Naive thymus-derived CD4-positive, alpha-beta T cell (primary cell): ENCODE data around the gene SMU1. TPM values are rescaled to one million over a fixed set of nuclear protein-coding genes. Genes with fewer than 3 reads are reported as not detected.
"Not testable (repeated sequence)": the region's sequence is repeated elsewhere in the genome, so short reads cannot be mapped to it uniquely, and the experiment has no call there.

ENCODE experiments used
- ATAC-seq: fragments of 150-1000 bp; cut with Tn5 transposase; 2 replicates; pipeline ENCODE4 v1.10.0; 2021; ENCODE audit warnings: mild to moderate bottlenecking, moderate library complexity
- CTCF ChIA-PET: fragments of 350-600 bp; sonication (Branson Sonifier 250); formaldehyde crosslinking; loops from one replicate; lab custom pipeline; 2021; ENCODE audit warnings: antibody characterized with exemption; lab: Charles Lee
- POLR2A ChIA-PET: fragments of 350-600 bp; sonication (Branson Sonifier 250); formaldehyde crosslinking; loops from one replicate; lab custom pipeline; 2021; ENCODE audit warnings: antibody characterized with exemption, inconsistent platforms; lab: Charles Lee
- DNase-seq, 9 donors: peaks; one replicate each; pipeline versions ENCODE4 v3.0.0 to v3.0.0-alpha.2; 2020 to 2022; ENCODE audit warnings: mixed read lengths in 1 of 9
- H3K27ac ChIP-seq: one replicate; pipeline ENCODE4 v1.7.0; 2013; ENCODE audit warnings: mild to moderate bottlenecking, low read depth, low read length, moderate library complexity
- H3K27me3 ChIP-seq, 2 donors: one replicate each; pipeline ENCODE4 v1.7.0; 2013; ENCODE audit warnings: low read length in 2 of 2, mild to moderate bottlenecking in 2 of 2, moderate library complexity in 2 of 2; ENCODE audit not compliant: control insufficient read depth in 2 of 2, insufficient read depth in 2 of 2
- H3K36me3 ChIP-seq, 3 experiments: 1 replicate in 2 of 3; 2 replicates in 1 of 3; pipeline ENCODE4 v1.7.0; 2013; ENCODE audit warnings: low read length in 3 of 3, mild to moderate bottlenecking in 3 of 3, moderate library complexity in 1 of 3; ENCODE audit not compliant: insufficient read depth in 3 of 3, control insufficient read depth in 2 of 3
- H3K4me1 ChIP-seq, 2 donors: one replicate each; pipeline ENCODE4 v1.7.0; 2013; ENCODE audit warnings: low read length in 2 of 2, mild to moderate bottlenecking in 2 of 2, moderate library complexity in 1 of 2; ENCODE audit not compliant: control insufficient read depth in 2 of 2, insufficient read depth in 2 of 2
- H3K4me3 ChIP-seq: 2 replicates; pipeline ENCODE4 v1.7.0; 2013; ENCODE audit warnings: mild to moderate bottlenecking, low read length
- H3K9me3 ChIP-seq, 3 experiments: 1 replicate in 2 of 3; 2 replicates in 1 of 3; pipeline ENCODE4 v1.7.0; 2013; ENCODE audit warnings: low read length in 3 of 3; ENCODE audit not compliant: control insufficient read depth in 2 of 3
- H3K27ac Mint-ChIP-seq, 9 donors: one replicate each; pipeline ENCODE4 v1.8.0; 2020 to 2022; ENCODE audit warnings: mixed read lengths in 9 of 9, mild to moderate bottlenecking in 8 of 9, moderate library complexity in 5 of 9, inconsistent platforms in 2 of 9
- H3K27me3 Mint-ChIP-seq, 5 donors: one replicate each; pipeline ENCODE4 v1.8.0; 2021 to 2022; ENCODE audit warnings: mixed read lengths in 5 of 5, mild to moderate bottlenecking in 1 of 5
- H3K36me3 Mint-ChIP-seq, 5 donors: one replicate each; pipeline ENCODE4 v1.8.0; 2020 to 2022; ENCODE audit warnings: mixed read lengths in 5 of 5, mild to moderate bottlenecking in 3 of 5, inconsistent platforms in 1 of 5
- H3K4me1 Mint-ChIP-seq, 7 donors: one replicate each; pipeline ENCODE4 v1.8.0; 2020 to 2022; ENCODE audit warnings: mixed read lengths in 7 of 7, mild to moderate bottlenecking in 3 of 7, inconsistent platforms in 1 of 7
- H3K4me3 Mint-ChIP-seq, 10 donors: one replicate each; pipeline ENCODE4 v1.8.0; 2020 to 2022; ENCODE audit warnings: mild to moderate bottlenecking in 10 of 10, mixed read lengths in 10 of 10, moderate library complexity in 6 of 10, inconsistent platforms in 2 of 10
- H3K9me3 Mint-ChIP-seq, 11 donors: one replicate each; pipeline ENCODE4 v1.8.0; 2020 to 2022; ENCODE audit warnings: mixed read lengths in 11 of 11, mild to moderate bottlenecking in 4 of 11, inconsistent platforms in 1 of 11, moderate library complexity in 1 of 11
- intact Hi-C, 2 donors: fragments of 100-400 bp; cut with micrococcal nuclease; formaldehyde crosslinking; loops; one replicate each; pipeline ENCODE4 v1.15.1; 2023
- polyA plus RNA-seq, 2 donors: library from polyadenylated mRNA; unstranded; fragments of 300-500 nt; fragmentation: Illumina TruSeq; gene quantifications; one replicate each; pipeline ENCODE4 v1.2.3, GENCODE V29; 2021
- total RNA-seq, 6 experiments: library from RNA in 5 of 6; stranded (reverse) in 5 of 6; gene quantifications; 1 replicate in 5 of 6; 2 replicates in 1 of 6; pipeline ENCODE4 v1.2.3 and lab custom pipeline; 2021 to 2026

SMU1 gene
- total and polyA plus RNA-seq, 7 experiments from 2014 or later: 22.3 to 32.9 (median 26.4) TPM

- H3K27me3 ChIP-seq, intact Hi-C loops, H3K9me3 ChIP-seq, POLR2A ChIA-PET, H3K36me3 ChIP-seq, ATAC-seq, H3K9me3 Mint-ChIP-seq, H3K27ac Mint-ChIP-seq, H3K4me3 ChIP-seq, H3K27ac ChIP-seq, H3K36me3 Mint-ChIP-seq, DNase-seq: not testable (repeated sequence)
- peaks cover 0 to 16% (median 0%) of the 10 kb centered on the region in 5 donors for H3K27me3 Mint-ChIP-seq
- peak overlapping the region in 2 of 10 donors; percentile 25 to 26 for H3K4me3 Mint-ChIP-seq
- CTCF ChIA-PET: interaction anchor here (0.7 kb wide), 1 partner anchor 141 kb away, joined by 3 read pairs; no protein-coding TSS in a partner anchor
- peaks cover 0 to 24% (median 12%) of the 10 kb centered on the region in 7 donors for H3K4me1 Mint-ChIP-seq
- H3K4me1 ChIP-seq: peaks cover 21 to 26% of the 10 kb centered on the region in 2 donors
Observed at GRCh38 chr9:33085672-33086071, 9.2 kb upstream of the SMU1 start.

GRCh38 chr9:33082538-33083326 is 6.3 kb upstream of the SMU1 start:
- no peaks in the 10 kb centered on the region for H3K9me3 ChIP-seq
- ChIA-PET CTCF (interaction anchor here (1.0 to 1.6 kb wide), 5 partner anchors 10 to 146 kb away, joined by 3 to 15 read pairs (median 4); no protein-coding TSS in a partner anchor), POLR2A (interaction anchor here (0.8 to 1.4 kb wide), 5 partner anchors 26 to 144 kb away, joined by 4 read pairs; no protein-coding TSS in a partner anchor)
- no peaks in the 10 kb centered on the region for H3K36me3 ChIP-seq
- intact Hi-C loops: loop anchor here in 1 of 2 donors (5.0 kb wide), 1 partner anchor 35 kb away; no protein-coding TSS in a partner anchor
- Mint-ChIP-seq H3K27ac (peak overlapping the region; percentile 42 to 84 (median 57)), H3K4me1 (peaks cover 6 to 24% (median 19%) of the 10 kb centered on the region in 7 donors), H3K4me3 (peak overlapping the region in 9 of 10 donors; percentile 3 to 82 (median 62)), H3K27me3 (peaks cover 0 to 3% (median 0%) of the 10 kb centered on the region in 5 donors), H3K36me3 (peaks cover 0 to 4% (median 0%) of the 10 kb centered on the region in 5 donors), H3K9me3 (peaks cover 0 to 4% (median 0%) of the 10 kb centered on the region in 11 donors)
- no peak overlapping the region for H3K4me3 ChIP-seq
- H3K27ac ChIP-seq: peak overlapping the region; percentile 0
- H3K27me3 ChIP-seq: no peaks in the 10 kb centered on the region
- peaks cover 21 to 28% of the 10 kb centered on the region in 2 donors for H3K4me1 ChIP-seq
- ATAC-seq (peak; percentile 30), DNase-seq (peak in 6 of 9 donors; percentile 20 to 52 (median 22))

- H3K9me3 ChIP-seq: no peaks in the 10 kb centered on the region
- H3K36me3 ChIP-seq: no peaks in the 10 kb centered on the region
- peaks cover 21 to 29% of the 10 kb centered on the region in 2 donors for H3K4me1 ChIP-seq
- ChIA-PET POLR2A (interaction anchor here (0.8 to 1.4 kb wide), 5 partner anchors 27 to 144 kb away, joined by 4 read pairs; no protein-coding TSS in a partner anchor), CTCF (interaction anchor here (1.0 to 1.6 kb wide), 5 partner anchors 10 to 147 kb away, joined by 3 to 15 read pairs (median 4); no protein-coding TSS in a partner anchor)
- H3K27me3 ChIP-seq: no peaks in the 10 kb centered on the region
- peaks cover 0 to 4% (median 0%) of the 10 kb centered on the region in 5 donors for H3K36me3 Mint-ChIP-seq
- H3K4me3 Mint-ChIP-seq: peak overlapping the region in 9 of 10 donors; percentile 3 to 82 (median 62)
- peak in 7 of 9 donors; percentile 17 to 40 (median 26) for DNase-seq
- peak overlapping the region; percentile 42 to 84 (median 57) for H3K27ac Mint-ChIP-seq
- H3K27ac ChIP-seq: peak overlapping the region; percentile 0
- H3K4me3 ChIP-seq: no peak overlapping the region
- peaks cover 0 to 4% (median 0%) of the 10 kb centered on the region in 11 donors for H3K9me3 Mint-ChIP-seq
- intact Hi-C loops: loop anchor here in 1 of 2 donors (5.0 kb wide), 1 partner anchor 35 kb away; no protein-coding TSS in a partner anchor
- no peaks in the 10 kb centered on the region for H3K27me3 Mint-ChIP-seq
- H3K4me1 Mint-ChIP-seq: peaks cover 11 to 26% (median 24%) of the 10 kb centered on the region in 7 donors
- peak; percentile 37 for ATAC-seq
Observed at GRCh38 chr9:33082128-33082527, 5.7 kb upstream of the SMU1 start.

- no peak overlapping the region for H3K4me3 Mint-ChIP-seq
- H3K36me3 ChIP-seq: no peaks in the 10 kb centered on the region
- peaks cover 21 to 33% of the 10 kb centered on the region in 2 donors for H3K4me1 ChIP-seq
- peaks cover 18 to 33% (median 28%) of the 10 kb centered on the region in 7 donors for H3K4me1 Mint-ChIP-seq
- intact Hi-C loops: loop anchor here (1.0 to 5.0 kb wide), 8 partner anchors 36 to 183 kb away; partner anchors contain the start of genes B4GALT1 (in 2 of the 2) and BAG1 (in 2 of the 2)
- H3K27me3 Mint-ChIP-seq: no peaks in the 10 kb centered on the region
- H3K9me3 Mint-ChIP-seq: peaks cover 0 to 7% (median 0%) of the 10 kb centered on the region in 11 donors
- ATAC-seq: peak; percentile 62
- H3K4me3 ChIP-seq: no peak overlapping the region
- DNase-seq: peak in 8 of 9 donors; percentile 57 to 88 (median 81)
- ChIA-PET POLR2A (interaction anchor here (0.7 to 2.4 kb wide), 3 partner anchors 86 to 187 kb away, joined by 4 to 7 read pairs (median 5); partner anchors contain the start of gene B4GALT1), CTCF (interaction anchor here (0.7 to 2.0 kb wide), 10 partner anchors 9 to 189 kb away, joined by 3 to 18 read pairs (median 4); no protein-coding TSS in a partner anchor)
- no peak overlapping the region for H3K27ac Mint-ChIP-seq
- no peaks in the 10 kb centered on the region for H3K9me3 ChIP-seq
- H3K27me3 ChIP-seq: no peaks in the 10 kb centered on the region
- H3K27ac ChIP-seq: peak overlapping the region; percentile 57
- peaks cover 0 to 5% (median 0%) of the 10 kb centered on the region in 5 donors for H3K36me3 Mint-ChIP-seq
Observed at GRCh38 chr9:33081128-33081851, 4.8 kb upstream of the SMU1 start.

- Mint-ChIP-seq H3K27ac (peak overlapping the region in 2 of 9 donors; percentile 24 to 43), H3K27me3 (no peaks in the 10 kb centered on the region), H3K9me3 (peaks cover 0 to 8% (median 0%) of the 10 kb centered on the region in 11 donors), H3K36me3 (peaks cover 0 to 5% (median under 1%) of the 10 kb centered on the region in 5 donors), H3K4me3 (no peak overlapping the region), H3K4me1 (peaks cover 23 to 40% (median 30%) of the 10 kb centered on the region in 7 donors)
- Histone ChIP-seq H3K9me3 (no peaks in the 10 kb centered on the region), H3K4me3 (no peak overlapping the region), H3K4me1 (peaks cover 26 to 33% of the 10 kb centered on the region in 2 donors), H3K27me3 (no peaks in the 10 kb centered on the region), H3K27ac (peak overlapping the region; percentile 57), H3K36me3 (no peaks in the 10 kb centered on the region)
- no peak for ATAC-seq
- ChIA-PET CTCF (interaction anchor here (0.5 to 2.0 kb wide), 6 partner anchors 80 to 231 kb away, joined by 3 to 18 read pairs (median 4); no protein-coding TSS in a partner anchor), POLR2A (interaction anchor here (2.4 kb wide), 1 partner anchor 87 kb away, joined by 7 read pairs; the partner anchor contains the start of gene B4GALT1)
- peak in 2 of 9 donors; percentile 20 to 26 for DNase-seq
- intact Hi-C loops: loop anchor here in 1 of 2 donors (2.0 to 5.0 kb wide), 3 partner anchors 37 to 86 kb away; partner anchors contain the start of gene B4GALT1
Observed at GRCh38 chr9:33080534-33080933, 4.1 kb upstream of the SMU1 start.
